CD1c-positive myeloid dendritic cell (primary cell): ENCODE results near the gene DDX42.

Experiments
- DNase-seq: peaks from one replicate; pipeline ENCODE4 v3.0.0-alpha.2; 2016; ENCODE audit errors: extremely low spot score

The DDX42 gene, protein sequence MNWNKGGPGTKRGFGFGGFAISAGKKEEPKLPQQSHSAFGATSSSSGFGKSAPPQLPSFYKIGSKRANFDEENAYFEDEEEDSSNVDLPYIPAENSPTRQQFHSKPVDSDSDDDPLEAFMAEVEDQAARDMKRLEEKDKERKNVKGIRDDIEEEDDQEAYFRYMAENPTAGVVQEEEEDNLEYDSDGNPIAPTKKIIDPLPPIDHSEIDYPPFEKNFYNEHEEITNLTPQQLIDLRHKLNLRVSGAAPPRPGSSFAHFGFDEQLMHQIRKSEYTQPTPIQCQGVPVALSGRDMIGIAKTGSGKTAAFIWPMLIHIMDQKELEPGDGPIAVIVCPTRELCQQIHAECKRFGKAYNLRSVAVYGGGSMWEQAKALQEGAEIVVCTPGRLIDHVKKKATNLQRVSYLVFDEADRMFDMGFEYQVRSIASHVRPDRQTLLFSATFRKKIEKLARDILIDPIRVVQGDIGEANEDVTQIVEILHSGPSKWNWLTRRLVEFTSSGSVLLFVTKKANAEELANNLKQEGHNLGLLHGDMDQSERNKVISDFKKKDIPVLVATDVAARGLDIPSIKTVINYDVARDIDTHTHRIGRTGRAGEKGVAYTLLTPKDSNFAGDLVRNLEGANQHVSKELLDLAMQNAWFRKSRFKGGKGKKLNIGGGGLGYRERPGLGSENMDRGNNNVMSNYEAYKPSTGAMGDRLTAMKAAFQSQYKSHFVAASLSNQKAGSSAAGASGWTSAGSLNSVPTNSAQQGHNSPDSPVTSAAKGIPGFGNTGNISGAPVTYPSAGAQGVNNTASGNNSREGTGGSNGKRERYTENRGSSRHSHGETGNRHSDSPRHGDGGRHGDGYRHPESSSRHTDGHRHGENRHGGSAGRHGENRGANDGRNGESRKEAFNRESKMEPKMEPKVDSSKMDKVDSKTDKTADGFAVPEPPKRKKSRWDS

GRCh38 chr17:63774141-63774968 lies at the start of gene DDX42:
Gene DDX42 (plus strand): TSS chr17:63774170. CDS start chr17:63787050, 12,880 bp downstream.
- no peak for DNase-seq

- peak; percentile 35 for DNase-seq
Measured at GRCh38 chr17:63735691-63736090, 38.3 kb upstream of the DDX42 start.

DNA sequence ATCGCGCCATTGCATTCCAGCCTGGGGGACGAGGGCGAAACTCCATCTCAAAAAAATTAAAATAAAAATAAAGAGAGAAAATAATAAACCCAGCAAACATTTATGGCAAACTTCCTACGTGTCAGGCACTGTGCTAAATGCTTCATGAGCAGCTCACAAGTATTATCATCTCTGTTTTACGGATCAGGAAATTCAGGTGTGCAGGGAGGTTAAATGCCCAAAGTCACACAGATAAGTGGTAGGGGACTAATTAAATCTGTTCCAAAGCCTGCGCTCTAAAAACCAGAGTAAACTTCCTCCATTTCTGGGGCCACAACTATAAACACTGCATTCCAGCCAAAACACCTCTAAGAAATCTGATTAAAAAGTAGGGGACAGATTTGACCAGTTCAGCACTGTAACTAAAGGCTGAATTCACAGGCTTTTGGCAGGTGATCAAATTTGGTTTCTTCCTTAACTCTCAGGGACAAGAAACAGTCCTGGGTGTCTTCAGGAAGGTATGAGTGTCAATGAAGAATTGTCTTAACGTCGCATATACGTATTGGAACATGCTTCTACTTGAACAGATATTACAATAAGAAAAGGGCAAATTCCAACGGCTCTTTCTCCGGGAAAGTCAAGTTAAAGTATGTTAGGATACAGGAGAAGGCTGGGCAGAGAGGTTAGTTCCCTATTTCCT lies 33.4 kb upstream of the DDX42 start:
- peak; percentile 15 for DNase-seq

- DNase-seq = peak; percentile 45
Measured at GRCh38 chr17:63741143-63741407, 32.9 kb upstream of the DDX42 start.

GRCh38 chr17:63741408-63742173 lies 32.4 kb upstream of the DDX42 start, which contains the start of gene STRADA:
Gene STRADA (minus strand): TSS chr17:63741799. CDS start chr17:63728369, 13,430 bp downstream.
- peak; percentile 99 for DNase-seq

DNA sequence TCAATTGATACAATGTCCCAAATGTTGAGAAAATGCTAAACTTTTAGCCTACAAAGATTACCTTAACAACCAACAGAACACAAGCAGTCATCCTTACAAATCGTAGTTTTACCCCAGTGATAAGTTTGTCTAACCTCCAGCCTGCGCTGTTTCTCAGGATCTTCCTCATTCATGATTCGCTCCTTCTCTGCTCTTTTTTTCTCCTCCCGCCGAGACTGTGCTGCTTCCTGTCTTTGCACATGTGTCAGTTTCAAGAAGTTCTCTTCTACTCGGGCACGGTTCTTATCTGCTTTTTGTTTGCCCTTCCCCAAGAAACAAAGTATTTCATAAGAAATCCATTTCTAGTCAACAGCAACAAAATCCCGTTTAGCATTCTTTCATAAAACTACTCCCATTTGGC lies 22.2 kb upstream of the DDX42 start:
- peak; percentile 69 for DNase-seq

DNA sequence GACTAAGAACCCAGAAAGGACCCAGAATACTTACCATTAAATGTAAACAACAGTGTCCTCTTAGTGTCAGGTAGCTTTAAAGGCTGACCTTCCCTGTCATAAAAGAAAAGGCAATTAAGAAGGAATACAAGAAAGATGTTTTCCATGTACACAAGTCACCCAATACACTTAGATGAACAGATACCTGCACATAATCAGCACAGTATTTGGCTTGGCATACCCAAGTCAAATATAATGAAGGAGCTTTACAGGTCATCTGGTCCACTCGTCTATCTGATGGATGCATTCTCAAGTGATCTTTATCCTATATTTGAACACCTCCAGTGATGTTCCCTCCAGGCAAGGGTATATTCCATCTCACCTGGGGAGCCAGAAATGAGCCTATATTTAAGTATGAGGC lies 21.3 kb upstream of the DDX42 start:
- no peak for DNase-seq

DNA sequence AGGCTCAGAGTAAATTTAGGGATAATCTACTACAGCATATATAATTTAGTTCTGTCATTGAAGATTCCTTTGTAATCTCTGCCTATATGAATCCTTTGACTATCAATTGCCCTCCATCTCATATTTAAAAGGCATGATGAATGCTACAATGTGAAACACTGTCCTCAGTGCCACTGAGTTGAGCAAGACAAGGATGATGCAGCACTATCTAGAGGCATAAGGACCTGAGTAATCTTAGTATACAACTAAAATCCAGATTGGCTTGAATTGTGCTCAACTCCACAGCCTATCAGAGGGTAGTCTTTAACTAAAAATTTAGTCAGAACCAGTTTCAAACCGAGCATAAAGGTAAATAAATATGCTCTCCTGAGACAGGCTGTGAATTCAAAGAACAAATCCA lies 20.8 kb upstream of the DDX42 start:
- no peak for DNase-seq

DNA sequence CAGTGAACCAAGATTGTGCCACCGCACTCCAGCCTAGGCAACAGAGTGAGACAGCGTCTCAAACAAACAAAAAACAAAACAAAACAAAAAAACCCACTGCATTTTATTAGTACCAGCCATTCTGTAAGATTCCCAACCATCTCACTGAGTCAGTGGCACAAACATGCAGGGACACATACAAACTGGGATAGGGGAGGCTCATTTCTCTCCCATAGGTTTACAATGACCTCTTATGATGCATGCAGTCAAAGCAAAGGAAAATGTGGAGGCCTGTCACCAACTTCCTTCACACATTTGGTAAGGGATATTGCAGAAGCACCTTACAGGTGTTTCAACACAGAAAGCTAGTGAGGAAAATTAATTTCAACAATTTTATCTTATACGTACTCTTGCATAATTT lies 19.9 kb upstream of the DDX42 start:
- DNase-seq = no peak

- DNase-seq = no peak
Measured at GRCh38 chr17:63758428-63758827, 15.5 kb upstream of the DDX42 start.

DNA sequence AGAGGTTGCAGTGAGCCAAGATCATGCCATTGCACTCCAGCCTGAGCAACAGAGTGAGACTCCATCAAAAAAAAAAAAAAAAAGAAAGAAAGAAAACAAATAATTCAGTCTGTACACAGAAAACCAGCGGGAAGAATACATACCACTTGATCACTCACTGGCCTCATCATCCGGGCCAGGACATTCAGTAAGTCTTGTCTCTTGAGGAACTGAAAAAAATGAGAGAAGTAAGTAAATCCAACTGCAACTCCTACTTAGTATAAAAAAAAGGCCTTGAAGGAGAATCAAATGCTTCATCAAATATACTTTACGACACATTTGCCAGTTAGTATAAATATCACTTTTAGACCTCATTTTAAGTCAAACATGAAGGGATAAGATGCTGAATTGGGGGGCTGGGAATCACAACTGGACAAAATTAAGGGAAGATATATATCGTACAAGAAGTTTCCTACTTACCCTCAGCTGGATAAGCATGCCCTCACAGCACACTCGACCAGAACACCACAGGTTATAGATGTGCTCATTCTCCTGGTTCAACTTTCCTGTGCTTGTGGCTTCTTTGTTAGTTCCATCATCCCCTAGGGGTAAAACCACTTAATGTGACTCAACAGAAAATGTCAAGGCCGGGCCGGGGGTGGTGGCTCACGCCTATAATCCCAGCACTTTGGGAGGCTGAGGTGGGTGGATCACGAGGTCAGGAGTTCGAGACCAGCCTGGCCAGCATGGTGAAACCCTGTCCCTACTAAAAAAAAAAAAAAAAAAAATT lies 13.0 kb upstream of the DDX42 start:
- peak; percentile 66 for DNase-seq

DNA sequence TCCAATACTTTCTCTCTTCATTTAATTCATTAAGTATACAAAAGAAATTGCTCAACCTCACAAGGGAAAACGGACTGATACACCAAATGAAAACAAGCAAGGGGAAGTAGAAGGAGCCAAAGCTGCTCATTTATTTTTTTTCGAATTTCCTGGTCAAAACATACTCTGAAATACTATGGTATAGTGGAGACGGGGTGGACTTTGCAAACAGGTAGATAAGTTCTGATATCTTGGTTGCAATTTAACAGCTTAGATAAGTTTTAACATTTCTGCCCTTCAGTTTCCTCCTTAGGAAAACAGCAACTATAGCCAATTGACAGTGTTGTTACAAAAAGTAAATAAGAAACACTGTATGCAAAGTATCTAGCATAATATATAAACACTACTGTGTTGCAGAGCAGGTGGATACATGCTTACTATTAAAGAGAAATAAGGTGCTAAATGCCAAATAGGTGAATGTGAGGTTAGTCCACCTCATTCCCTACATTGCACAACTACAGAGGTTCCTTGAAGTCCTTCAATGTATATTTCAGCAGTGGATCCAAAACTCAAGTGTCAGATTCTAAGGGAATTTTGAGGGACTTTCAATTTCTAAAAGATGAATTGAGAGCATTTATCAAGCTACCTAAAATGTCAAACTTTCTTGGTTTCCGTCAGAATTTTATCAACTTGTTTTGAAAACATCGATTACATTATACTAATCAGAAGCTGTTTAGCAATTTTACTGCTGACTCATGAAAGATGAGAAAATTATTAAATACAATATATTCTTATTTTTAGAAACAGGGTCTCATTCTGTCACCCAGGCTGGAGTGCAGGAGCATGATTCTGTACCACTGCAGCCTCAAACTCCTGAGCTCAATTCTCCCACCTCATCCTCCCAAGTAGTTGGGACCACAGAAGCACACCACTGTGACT lies 11.6 kb upstream of the DDX42 start:
- DNase-seq = peak; percentile 42

DNA sequence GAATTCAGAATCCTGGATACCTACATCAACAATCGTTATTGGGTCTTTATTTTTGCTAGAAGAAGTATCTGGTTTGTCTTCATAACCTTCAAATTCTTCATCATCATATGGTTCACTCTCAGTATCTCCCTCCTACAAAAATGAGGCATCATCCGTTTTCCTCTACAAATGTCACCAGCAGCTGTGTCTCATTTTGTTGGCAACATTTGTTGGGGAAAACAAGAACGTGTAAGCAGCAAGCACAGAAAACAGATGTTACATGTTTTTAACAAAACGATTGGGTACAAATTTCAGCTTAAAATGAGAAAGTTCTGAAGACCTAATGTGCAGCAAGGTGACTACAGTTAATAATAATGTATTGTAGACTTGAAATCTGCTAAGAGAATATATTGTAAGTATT lies 9.3 kb upstream of the DDX42 start:
- DNase-seq = no peak

GRCh38 chr17:63766754-63767153 lies 7.2 kb upstream of the DDX42 start:
- DNase-seq = no peak

GRCh38 chr17:63768433-63768832 lies 5.5 kb upstream of the DDX42 start:
- DNase-seq = no peak

DNA sequence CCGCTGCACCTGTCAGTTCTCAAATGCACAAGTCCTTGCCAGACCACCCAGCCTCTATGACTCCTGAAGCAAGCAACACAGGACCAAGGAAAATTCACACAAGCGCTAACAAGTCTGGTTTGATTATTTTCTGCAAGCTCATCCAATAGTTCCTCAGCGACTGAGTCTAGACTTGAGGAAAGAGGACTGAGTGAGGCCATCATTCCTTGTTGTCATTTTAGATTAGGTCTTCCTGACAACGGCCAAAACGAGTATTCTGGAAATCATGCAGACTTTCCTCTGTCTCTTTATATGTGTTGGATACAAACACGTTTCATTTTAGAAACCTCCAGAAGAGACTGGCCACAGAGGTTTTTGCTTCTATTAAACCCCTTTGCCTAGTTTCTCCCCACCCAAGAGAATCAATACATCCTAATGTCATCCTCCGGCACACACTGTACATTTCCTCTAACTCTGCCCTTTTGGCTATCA lies 1.1 kb upstream of the DDX42 start:
- DNase-seq = peak; percentile 28

GRCh38 chr17:63773272-63774140 lies 464 bp upstream of the DDX42 start, which contains the start of gene CCDC47:
Gene CCDC47 (minus strand): TSS chr17:63773597. CDS start chr17:63766175, 7,422 bp downstream.
- peak; percentile 100 for DNase-seq

DNA sequence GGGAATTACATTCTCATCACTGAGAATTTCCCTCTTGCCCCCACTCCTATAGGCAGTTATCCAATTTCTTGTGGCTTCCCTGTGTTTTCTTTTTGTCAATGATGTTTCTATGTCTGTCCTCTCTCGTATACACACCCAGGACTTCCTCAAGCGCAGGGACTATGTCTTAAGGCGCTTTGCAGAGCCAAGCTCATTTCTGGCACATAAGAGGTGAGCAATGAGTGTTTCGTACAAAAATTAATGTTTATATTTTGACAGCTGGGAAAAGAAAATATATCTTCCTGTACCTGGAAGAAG lies 947 bp downstream of the DDX42 start:
- peak; percentile 28 for DNase-seq
